GM19372 (cell line): ENCODE data around the gene GPX3.

Experiments
- ATAC-seq: cut with Tn5 transposase; IDR thresholded peaks from one replicate; pipeline ENCODE4 v1.9.1; 2021; ENCODE audit warnings: mild to moderate bottlenecking, low read depth, moderate library complexity; ENCODE audit not compliant: unreplicated experiment

Gene GPX3

GRCh38 chr5:151020304-151021110 is at the start of gene GPX3:
Gene GPX3, plus strand, starts transcription at chr5:151020591. Its CDS starts 64 bp downstream, at chr5:151020655.
- ATAC-seq, result no peak

GRCh38 chr5:150978590-150978989 is 41.8 kb upstream of the GPX3 start:
- ATAC-seq, result no peak

- no peak for ATAC-seq
Observed at GRCh38 chr5:150987746-150988145, 32.6 kb upstream of the GPX3 start.

- ATAC-seq, result no peak
Observed at GRCh38 chr5:150989695-150990094, 30.7 kb upstream of the GPX3 start.

- ATAC-seq, result no peak
Observed at GRCh38 chr5:150992705-150993104, 27.7 kb upstream of the GPX3 start.

GRCh38 chr5:150993422-150993821 is 27.0 kb upstream of the GPX3 start:
- no peak for ATAC-seq

GRCh38 chr5:150993826-150994412 is 26.5 kb upstream of the GPX3 start:
- no peak for ATAC-seq

GRCh38 chr5:150999704-151000442 is 20.5 kb upstream of the GPX3 start:
- no peak for ATAC-seq

GRCh38 chr5:151001436-151001835 is 19.0 kb upstream of the GPX3 start:
- ATAC-seq, result no peak

GRCh38 chr5:151002250-151002649 is 18.1 kb upstream of the GPX3 start:
- no peak for ATAC-seq

GRCh38 chr5:151002681-151003502 is 17.5 kb upstream of the GPX3 start:
- no peak for ATAC-seq

- no peak for ATAC-seq
Observed at GRCh38 chr5:151003503-151003860, 16.9 kb upstream of the GPX3 start.

- ATAC-seq, result no peak
Observed at GRCh38 chr5:151004499-151004898, 15.9 kb upstream of the GPX3 start.

GRCh38 chr5:151005187-151005949 is 15.0 kb upstream of the GPX3 start:
- no peak for ATAC-seq

GRCh38 chr5:151005950-151006576 is 14.3 kb upstream of the GPX3 start:
- no peak for ATAC-seq

- ATAC-seq, result no peak
Observed at GRCh38 chr5:151006704-151007334, 13.6 kb upstream of the GPX3 start.

- no peak for ATAC-seq
Observed at GRCh38 chr5:151007430-151008209, 12.8 kb upstream of the GPX3 start.

GRCh38 chr5:151008210-151008491 is 12.2 kb upstream of the GPX3 start:
- no peak for ATAC-seq

GRCh38 chr5:151008906-151009305 is 11.5 kb upstream of the GPX3 start:
- no peak for ATAC-seq
